Measurements from ENCODE around the gene PVALEF. TPM values are rescaled to one million over a fixed set of nuclear protein-coding genes. Genes with fewer than 3 reads are reported as not detected.

Gene PVALEF
- total RNA-seq, 4 donors from 2014 or later: not detected

DNA sequence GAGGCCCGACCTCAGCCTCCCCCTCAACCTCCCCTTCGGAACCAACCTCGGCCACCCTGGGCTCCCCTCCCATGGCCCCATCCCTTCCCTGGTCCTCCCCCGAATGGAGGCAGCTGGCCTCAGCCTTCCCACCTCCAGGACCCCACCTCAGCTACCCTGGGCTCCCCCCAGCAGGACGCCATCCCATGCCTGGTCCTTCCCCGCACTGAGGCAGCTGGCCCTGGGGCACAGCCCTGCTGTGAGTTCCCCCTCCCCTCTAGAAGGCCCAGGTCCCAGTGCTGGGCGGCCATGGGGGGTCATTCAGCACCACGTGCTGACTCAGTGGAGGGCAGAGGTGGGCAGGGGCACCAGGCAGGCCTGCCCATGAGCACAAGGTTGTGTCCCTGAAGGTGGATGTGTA lies 28.9 kb upstream of the PVALEF start:
- no peaks in the 10 kb centered on the region for H3K4me1 ChIP-seq
- intact Hi-C loops (cut with DNase I; ENCODE audit: low total_unique reads): no loop called here
- no peak overlapping the region for H3K27ac ChIP-seq
- no peak for DNase-seq
- no peaks in the 10 kb centered on the region for H3K9me3 ChIP-seq
- H3K27me3 ChIP-seq: no peaks in the 10 kb centered on the region
- no peak overlapping the region for H3K4me3 ChIP-seq
- TF ChIP-seq POLR2A (IDR thresholded peaks at IDR 0.05): no peak
- TF ChIP-seq, protein P1, sequence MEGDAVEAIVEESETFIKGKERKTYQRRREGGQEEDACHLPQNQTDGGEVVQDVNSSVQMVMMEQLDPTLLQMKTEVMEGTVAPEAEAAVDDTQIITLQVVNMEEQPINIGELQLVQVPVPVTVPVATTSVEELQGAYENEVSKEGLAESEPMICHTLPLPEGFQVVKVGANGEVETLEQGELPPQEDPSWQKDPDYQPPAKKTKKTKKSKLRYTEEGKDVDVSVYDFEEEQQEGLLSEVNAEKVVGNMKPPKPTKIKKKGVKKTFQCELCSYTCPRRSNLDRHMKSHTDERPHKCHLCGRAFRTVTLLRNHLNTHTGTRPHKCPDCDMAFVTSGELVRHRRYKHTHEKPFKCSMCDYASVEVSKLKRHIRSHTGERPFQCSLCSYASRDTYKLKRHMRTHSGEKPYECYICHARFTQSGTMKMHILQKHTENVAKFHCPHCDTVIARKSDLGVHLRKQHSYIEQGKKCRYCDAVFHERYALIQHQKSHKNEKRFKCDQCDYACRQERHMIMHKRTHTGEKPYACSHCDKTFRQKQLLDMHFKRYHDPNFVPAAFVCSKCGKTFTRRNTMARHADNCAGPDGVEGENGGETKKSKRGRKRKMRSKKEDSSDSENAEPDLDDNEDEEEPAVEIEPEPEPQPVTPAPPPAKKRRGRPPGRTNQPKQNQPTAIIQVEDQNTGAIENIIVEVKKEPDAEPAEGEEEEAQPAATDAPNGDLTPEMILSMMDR (IDR thresholded peaks at IDR 0.05): no peak
- no peaks in the 10 kb centered on the region for H3K36me3 ChIP-seq

DNA sequence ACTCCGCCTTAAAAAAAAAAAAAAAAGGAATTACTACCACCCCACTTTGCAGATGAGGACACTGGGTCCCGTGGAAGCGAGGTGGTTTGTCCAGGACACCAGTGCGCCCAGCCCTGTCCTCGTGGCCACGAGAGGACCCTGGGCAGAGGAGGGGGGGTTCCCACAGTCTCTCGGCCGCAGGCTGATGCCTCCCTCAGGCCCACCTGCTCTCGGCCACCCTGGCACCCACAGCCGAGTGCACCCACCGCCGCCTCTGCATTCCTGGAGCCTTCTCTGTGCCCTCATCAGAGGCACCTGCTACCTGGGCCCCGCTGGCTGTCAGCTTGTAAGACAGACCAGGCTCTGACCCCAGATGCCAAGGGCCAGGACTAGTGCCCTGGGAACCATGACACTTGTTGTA lies 28.1 kb upstream of the PVALEF start:
- intact Hi-C loops (cut with DNase I; ENCODE audit: low total_unique reads): no loop called here
- Histone ChIP-seq H3K9me3 (no peaks in the 10 kb centered on the region), H3K4me3 (no peak overlapping the region), H3K36me3 (no peaks in the 10 kb centered on the region), H3K27me3 (no peaks in the 10 kb centered on the region), H3K27ac (no peak overlapping the region), H3K4me1 (no peaks in the 10 kb centered on the region)
- no peak for DNase-seq
- no peak for TF ChIP-seq POLR2A (IDR thresholded peaks at IDR 0.05)
- TF ChIP-seq, protein P1 (IDR thresholded peaks at IDR 0.05): no peak

DNA sequence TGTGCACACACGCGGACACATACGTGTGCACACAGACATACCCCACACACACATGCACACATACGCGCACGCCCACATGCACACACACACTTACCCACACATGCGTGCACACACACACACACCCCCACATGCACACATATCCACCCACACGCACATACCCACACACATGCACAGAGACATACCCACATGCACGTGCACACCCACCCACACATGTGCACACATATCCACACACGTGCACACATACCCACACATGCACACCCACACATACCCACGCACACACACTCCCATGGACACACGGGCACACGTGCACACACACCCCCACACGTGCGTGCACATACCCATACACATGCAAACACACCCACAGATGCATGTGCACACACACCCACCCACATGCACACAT lies 27.2 kb upstream of the PVALEF start:
- no peak overlapping the region for H3K27ac ChIP-seq
- peaks cover 0 to 4% of the 10 kb centered on the region in 2 donors for H3K4me1 ChIP-seq
- no peaks in the 10 kb centered on the region for H3K27me3 ChIP-seq
- no peaks in the 10 kb centered on the region for H3K36me3 ChIP-seq
- H3K9me3 ChIP-seq: no peaks in the 10 kb centered on the region
- DNase-seq: no peak
- H3K4me3 ChIP-seq: no peak overlapping the region
- no peak for TF ChIP-seq POLR2A (IDR thresholded peaks at IDR 0.05)
- TF ChIP-seq, protein P1 (IDR thresholded peaks at IDR 0.05): no peak
- intact Hi-C loops (cut with DNase I; ENCODE audit: low total_unique reads): no loop called here

DNA sequence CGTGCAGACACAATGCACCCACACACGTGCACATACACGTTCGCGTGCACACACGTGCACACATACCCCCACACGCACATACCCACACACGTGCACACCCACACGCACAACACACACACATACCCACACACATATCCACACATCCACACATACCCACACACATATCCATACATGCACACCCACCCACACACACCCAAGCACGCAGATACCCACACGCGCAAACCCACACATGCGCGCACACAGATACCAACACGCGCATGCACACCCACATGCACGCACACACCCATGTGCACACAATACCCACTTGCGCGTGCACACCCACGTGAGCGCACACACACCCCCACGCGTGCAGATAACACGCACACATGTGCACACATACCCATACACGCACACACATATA lies 26.8 kb upstream of the PVALEF start:
- Histone ChIP-seq H3K9me3 (no peaks in the 10 kb centered on the region), H3K36me3 (no peaks in the 10 kb centered on the region), H3K27ac (no peak overlapping the region), H3K4me1 (peaks cover 0 to 4% of the 10 kb centered on the region in 2 donors), H3K4me3 (no peak overlapping the region), H3K27me3 (no peaks in the 10 kb centered on the region)
- TF ChIP-seq, protein P1 (IDR thresholded peaks at IDR 0.05): no peak
- TF ChIP-seq POLR2A (IDR thresholded peaks at IDR 0.05): no peak
- no peak for DNase-seq
- intact Hi-C loops (cut with DNase I; ENCODE audit: low total_unique reads): no loop called here

DNA sequence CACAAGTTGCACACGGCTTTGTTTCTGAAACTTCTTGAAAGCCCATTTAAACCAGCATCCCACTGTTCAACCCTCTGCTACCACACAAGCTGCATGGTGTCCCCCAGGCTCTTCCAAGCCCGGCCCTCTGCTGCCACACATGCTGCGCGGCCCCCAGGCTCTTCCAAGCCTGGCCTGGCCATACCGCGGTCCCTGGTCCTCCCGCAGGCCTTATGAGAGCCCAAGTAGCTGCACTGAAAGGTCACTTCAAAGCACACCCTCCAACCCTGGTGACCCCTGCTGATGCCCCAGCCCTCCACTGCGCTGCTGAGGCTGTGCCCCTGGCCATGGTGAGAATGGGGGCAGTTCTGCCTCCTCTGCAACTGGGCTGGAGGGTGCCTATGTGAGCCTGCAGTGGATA lies 25.9 kb upstream of the PVALEF start:
- TF ChIP-seq, protein P1 (IDR thresholded peaks at IDR 0.05): no peak
- TF ChIP-seq POLR2A (IDR thresholded peaks at IDR 0.05): no peak

More for the DNA sequence above, 25.9 kb upstream of the PVALEF start:
- Histone ChIP-seq H3K36me3 (no peaks in the 10 kb centered on the region), H3K4me1 (peaks cover 0 to 4% of the 10 kb centered on the region in 2 donors), H3K4me3 (no peak overlapping the region), H3K27me3 (no peaks in the 10 kb centered on the region), H3K27ac (no peak overlapping the region), H3K9me3 (no peaks in the 10 kb centered on the region)
- DNase-seq: no peak
- intact Hi-C loops (cut with DNase I; ENCODE audit: low total_unique reads): no loop called here

Measured in uterus (tissue), 4 donors.